WTC11 (cell line): ENCODE data around the gene LECT2.

ENCODE experiments used
- JUN ChIP-seq: sonication (generic); formaldehyde crosslinking; IDR thresholded peaks from 2 replicates; pipeline ENCODE4 v1.8.0; 2023; ENCODE audit warnings: mild to moderate bottlenecking, missing genetic modification reagents
- NR3C1 ChIP-seq: sonication (generic); formaldehyde crosslinking; conservative IDR thresholded peaks from 2 replicates; pipeline ENCODE4 v1.8.1; 2023; ENCODE audit warnings: low read depth, mild to moderate bottlenecking, missing genetic modification reagents
- RORB ChIP-seq: fragments of 250-450 bp; sonication (Bioruptor Pico); IDR thresholded peaks from 2 replicates; pipeline ENCODE4 v1.9.0; 2021; ENCODE audit warnings: mild to moderate bottlenecking
- TP53 ChIP-seq: sonication (generic); formaldehyde crosslinking; IDR thresholded peaks from 2 replicates; pipeline ENCODE4 v1.8.1; 2023; ENCODE audit warnings: mild to moderate bottlenecking, missing genetic modification reagents
- ZNF263 ChIP-seq: sonication (generic); formaldehyde crosslinking; IDR thresholded peaks from 2 replicates; pipeline ENCODE4 v1.8.1; 2022; ENCODE audit warnings: low read depth, mild to moderate bottlenecking, moderate library complexity, missing genetic modification reagents
- TF ChIP-seq, protein P1 (sequence below): fragments of 200-600 bp; IDR thresholded peaks from 2 replicates; pipeline ENCODE4 v1.8.0; 2022; ENCODE audit warnings: antibody characterized with exemption
- TF ChIP-seq, protein P2 (sequence below): sonication (generic); formaldehyde crosslinking; IDR thresholded peaks from 2 replicates; pipeline ENCODE4 v1.8.1; 2022; ENCODE audit warnings: low read depth, mild to moderate bottlenecking, moderate library complexity, missing genetic modification reagents, borderline replicate concordance
- TF ChIP-seq, protein P3 (sequence below): sonication (generic); formaldehyde crosslinking; IDR thresholded peaks from 2 replicates; pipeline ENCODE4 v1.8.1; 2023; ENCODE audit warnings: mild to moderate bottlenecking, missing genetic modification reagents, borderline replicate concordance
- TF ChIP-seq, protein P4 (sequence below): sonication (generic); formaldehyde crosslinking; IDR thresholded peaks from 2 replicates; pipeline ENCODE4 v1.8.1; 2022; ENCODE audit warnings: mild to moderate bottlenecking, moderate library complexity, missing genetic modification reagents

DNA sequence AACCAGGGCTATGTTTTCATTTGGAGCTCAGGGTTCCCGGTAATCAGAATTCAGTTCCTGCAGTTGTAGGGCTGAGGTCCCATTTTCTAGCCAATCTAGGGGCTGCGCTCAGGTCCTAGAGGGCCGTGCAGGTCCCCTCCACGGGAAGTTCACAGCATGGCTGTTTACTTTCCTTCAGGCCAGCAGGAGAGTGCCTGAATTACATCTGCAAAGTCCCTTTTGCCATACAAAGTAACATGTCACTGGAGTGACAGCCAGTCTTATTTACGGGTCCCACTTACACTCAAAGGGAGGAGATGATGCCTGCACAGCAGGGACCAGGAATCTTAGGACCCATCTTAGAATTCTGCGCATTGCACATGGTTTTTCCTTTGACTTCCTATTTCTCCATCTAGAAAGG, 44.1 kb upstream of the LECT2 start:
- TF ChIP-seq JUN (no peak), NR3C1 (CRISPR knock-in tag) (no peak), ZNF263 (no peak), TP53 (CRISPR knock-in tag) (no peak), RORB (no peak)
- TF ChIP-seq, protein P1, sequence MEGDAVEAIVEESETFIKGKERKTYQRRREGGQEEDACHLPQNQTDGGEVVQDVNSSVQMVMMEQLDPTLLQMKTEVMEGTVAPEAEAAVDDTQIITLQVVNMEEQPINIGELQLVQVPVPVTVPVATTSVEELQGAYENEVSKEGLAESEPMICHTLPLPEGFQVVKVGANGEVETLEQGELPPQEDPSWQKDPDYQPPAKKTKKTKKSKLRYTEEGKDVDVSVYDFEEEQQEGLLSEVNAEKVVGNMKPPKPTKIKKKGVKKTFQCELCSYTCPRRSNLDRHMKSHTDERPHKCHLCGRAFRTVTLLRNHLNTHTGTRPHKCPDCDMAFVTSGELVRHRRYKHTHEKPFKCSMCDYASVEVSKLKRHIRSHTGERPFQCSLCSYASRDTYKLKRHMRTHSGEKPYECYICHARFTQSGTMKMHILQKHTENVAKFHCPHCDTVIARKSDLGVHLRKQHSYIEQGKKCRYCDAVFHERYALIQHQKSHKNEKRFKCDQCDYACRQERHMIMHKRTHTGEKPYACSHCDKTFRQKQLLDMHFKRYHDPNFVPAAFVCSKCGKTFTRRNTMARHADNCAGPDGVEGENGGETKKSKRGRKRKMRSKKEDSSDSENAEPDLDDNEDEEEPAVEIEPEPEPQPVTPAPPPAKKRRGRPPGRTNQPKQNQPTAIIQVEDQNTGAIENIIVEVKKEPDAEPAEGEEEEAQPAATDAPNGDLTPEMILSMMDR, result no peak
- TF ChIP-seq, protein P2, sequence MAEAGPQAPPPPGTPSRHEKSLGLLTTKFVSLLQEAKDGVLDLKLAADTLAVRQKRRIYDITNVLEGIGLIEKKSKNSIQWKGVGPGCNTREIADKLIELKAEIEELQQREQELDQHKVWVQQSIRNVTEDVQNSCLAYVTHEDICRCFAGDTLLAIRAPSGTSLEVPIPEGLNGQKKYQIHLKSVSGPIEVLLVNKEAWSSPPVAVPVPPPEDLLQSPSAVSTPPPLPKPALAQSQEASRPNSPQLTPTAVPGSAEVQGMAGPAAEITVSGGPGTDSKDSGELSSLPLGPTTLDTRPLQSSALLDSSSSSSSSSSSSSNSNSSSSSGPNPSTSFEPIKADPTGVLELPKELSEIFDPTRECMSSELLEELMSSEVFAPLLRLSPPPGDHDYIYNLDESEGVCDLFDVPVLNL (CRISPR knock-in tag), result no peak
- TF ChIP-seq, protein P3, sequence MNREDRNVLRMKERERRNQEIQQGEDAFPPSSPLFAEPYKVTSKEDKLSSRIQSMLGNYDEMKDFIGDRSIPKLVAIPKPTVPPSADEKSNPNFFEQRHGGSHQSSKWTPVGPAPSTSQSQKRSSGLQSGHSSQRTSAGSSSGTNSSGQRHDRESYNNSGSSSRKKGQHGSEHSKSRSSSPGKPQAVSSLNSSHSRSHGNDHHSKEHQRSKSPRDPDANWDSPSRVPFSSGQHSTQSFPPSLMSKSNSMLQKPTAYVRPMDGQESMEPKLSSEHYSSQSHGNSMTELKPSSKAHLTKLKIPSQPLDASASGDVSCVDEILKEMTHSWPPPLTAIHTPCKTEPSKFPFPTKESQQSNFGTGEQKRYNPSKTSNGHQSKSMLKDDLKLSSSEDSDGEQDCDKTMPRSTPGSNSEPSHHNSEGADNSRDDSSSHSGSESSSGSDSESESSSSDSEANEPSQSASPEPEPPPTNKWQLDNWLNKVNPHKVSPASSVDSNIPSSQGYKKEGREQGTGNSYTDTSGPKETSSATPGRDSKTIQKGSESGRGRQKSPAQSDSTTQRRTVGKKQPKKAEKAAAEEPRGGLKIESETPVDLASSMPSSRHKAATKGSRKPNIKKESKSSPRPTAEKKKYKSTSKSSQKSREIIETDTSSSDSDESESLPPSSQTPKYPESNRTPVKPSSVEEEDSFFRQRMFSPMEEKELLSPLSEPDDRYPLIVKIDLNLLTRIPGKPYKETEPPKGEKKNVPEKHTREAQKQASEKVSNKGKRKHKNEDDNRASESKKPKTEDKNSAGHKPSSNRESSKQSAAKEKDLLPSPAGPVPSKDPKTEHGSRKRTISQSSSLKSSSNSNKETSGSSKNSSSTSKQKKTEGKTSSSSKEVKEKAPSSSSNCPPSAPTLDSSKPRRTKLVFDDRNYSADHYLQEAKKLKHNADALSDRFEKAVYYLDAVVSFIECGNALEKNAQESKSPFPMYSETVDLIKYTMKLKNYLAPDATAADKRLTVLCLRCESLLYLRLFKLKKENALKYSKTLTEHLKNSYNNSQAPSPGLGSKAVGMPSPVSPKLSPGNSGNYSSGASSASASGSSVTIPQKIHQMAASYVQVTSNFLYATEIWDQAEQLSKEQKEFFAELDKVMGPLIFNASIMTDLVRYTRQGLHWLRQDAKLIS (CRISPR knock-in tag), result no peak
- TF ChIP-seq, protein P4, sequence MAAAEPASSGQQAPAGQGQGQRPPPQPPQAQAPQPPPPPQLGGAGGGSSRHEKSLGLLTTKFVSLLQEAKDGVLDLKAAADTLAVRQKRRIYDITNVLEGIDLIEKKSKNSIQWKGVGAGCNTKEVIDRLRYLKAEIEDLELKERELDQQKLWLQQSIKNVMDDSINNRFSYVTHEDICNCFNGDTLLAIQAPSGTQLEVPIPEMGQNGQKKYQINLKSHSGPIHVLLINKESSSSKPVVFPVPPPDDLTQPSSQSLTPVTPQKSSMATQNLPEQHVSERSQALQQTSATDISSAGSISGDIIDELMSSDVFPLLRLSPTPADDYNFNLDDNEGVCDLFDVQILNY, result no peak
